Caco-2 (cell line): Measurements from ENCODE around the gene CCR5. TPM values are rescaled to one million over a fixed set of nuclear protein-coding genes. Genes with fewer than 3 reads are reported as not detected.

Experiments used
- BruUV-seq: library from RNA; stranded (reverse); fragments of 400-500 nt; replicated peaks from 2 replicates; lab custom pipeline; 2021; lab: Mats Ljungman, UMichigan
- CTCF ChIA-PET: fragments of 300-600 bp; sonication (Branson Sonifier 250); formaldehyde crosslinking; loops from one replicate; lab custom pipeline; 2022; ENCODE audit warnings: antibody characterized with exemption; lab: Charles Lee
- POLR2A ChIA-PET: fragments of 300-600 bp; sonication (Branson Sonifier 250); formaldehyde crosslinking; loops from one replicate; lab custom pipeline; 2022; ENCODE audit warnings: antibody characterized with exemption; lab: Charles Lee
- DNase-seq, 2 experiments: peaks; one replicate each; pipeline versions ENCODE4 v3.0.0 to v3.0.0-alpha.2; 2020 to 2022
- H3K27me3 ChIP-seq: replicated peaks from 2 replicates; pipeline ENCODE4 v1.6.0; 2011; ENCODE audit warnings: low read length; ENCODE audit not compliant: control insufficient read depth, insufficient read depth
- H3K36me3 ChIP-seq: 2 replicates; pipeline ENCODE4 v1.5.1; 2011; ENCODE audit warnings: low read length; ENCODE audit not compliant: control insufficient read depth, insufficient read depth
- H3K4me1 ChIP-seq: fragments of 250-450 bp; sonication (Bioruptor Pico); 2 replicates; pipeline ENCODE4 v1.5.1; 2020; ENCODE audit warnings: mild to moderate bottlenecking
- H3K4me3 ChIP-seq: 2 replicates; pipeline ENCODE4 v1.5.1; 2011; ENCODE audit warnings: low read depth, mild to moderate bottlenecking, control low read depth, low read length
- H3K9me3 ChIP-seq: fragments of 250-450 bp; sonication (Bioruptor Pico); 2 replicates; pipeline ENCODE4 v1.5.1; 2020; ENCODE audit warnings: mild to moderate bottlenecking, moderate library complexity
- H3K27ac Mint-ChIP-seq: one replicate; pipeline ENCODE4 v1.8.0; 2022; ENCODE audit warnings: mixed read lengths; ENCODE audit not compliant: unreplicated experiment
- H3K27me3 Mint-ChIP-seq: one replicate; pipeline ENCODE4 v1.8.0; 2022; ENCODE audit warnings: mixed read lengths; ENCODE audit not compliant: insufficient read depth, unreplicated experiment
- H3K36me3 Mint-ChIP-seq: one replicate; pipeline ENCODE4 v1.8.0; 2022; ENCODE audit warnings: mild to moderate bottlenecking, mixed read lengths; ENCODE audit not compliant: insufficient read depth, unreplicated experiment
- H3K4me1 Mint-ChIP-seq: one replicate; pipeline ENCODE4 v1.8.0; 2022; ENCODE audit warnings: low read depth, mixed read lengths; ENCODE audit not compliant: unreplicated experiment
- H3K4me3 Mint-ChIP-seq: one replicate; pipeline ENCODE4 v1.8.0; 2022; ENCODE audit warnings: mild to moderate bottlenecking, moderate library complexity, mixed read lengths; ENCODE audit not compliant: unreplicated experiment
- H3K9me3 Mint-ChIP-seq: one replicate; pipeline ENCODE4 v1.8.0; 2022; ENCODE audit warnings: mixed read lengths; ENCODE audit not compliant: unreplicated experiment
- intact Hi-C: fragments of 100-400 bp; cut with micrococcal nuclease; formaldehyde crosslinking; loops from one replicate; pipeline ENCODE4 v1.10.0; 2022; ENCODE audit not compliant: unreplicated experiment
- total RNA-seq: library from RNA; stranded (reverse); gene quantifications from 2 replicates; pipeline ENCODE4 v1.2.3, GENCODE V29; 2022
- TF ChIP-seq, protein P1 (sequence below), 2 experiments: fragments of 200-600 bp in 1 of 2; IDR thresholded peaks; 1 replicate in 1 of 2; 2 replicates in 1 of 2; pipeline versions ENCODE4 v1.5.1 to v1.8.0; 2011 to 2022; ENCODE audit warnings: antibody characterized with exemption in 1 of 2, control low read depth in 1 of 2, inconsistent platforms in 1 of 2, low read depth in 1 of 2, low read length in 1 of 2, mild to moderate bottlenecking in 1 of 2, moderate library complexity in 1 of 2; ENCODE audit not compliant: insufficient read depth in 1 of 2, severe bottlenecking in 1 of 2, unreplicated experiment in 1 of 2

CCR5 gene
- total RNA-seq, 1 experiment from 2014 or later: not detected

DNA sequence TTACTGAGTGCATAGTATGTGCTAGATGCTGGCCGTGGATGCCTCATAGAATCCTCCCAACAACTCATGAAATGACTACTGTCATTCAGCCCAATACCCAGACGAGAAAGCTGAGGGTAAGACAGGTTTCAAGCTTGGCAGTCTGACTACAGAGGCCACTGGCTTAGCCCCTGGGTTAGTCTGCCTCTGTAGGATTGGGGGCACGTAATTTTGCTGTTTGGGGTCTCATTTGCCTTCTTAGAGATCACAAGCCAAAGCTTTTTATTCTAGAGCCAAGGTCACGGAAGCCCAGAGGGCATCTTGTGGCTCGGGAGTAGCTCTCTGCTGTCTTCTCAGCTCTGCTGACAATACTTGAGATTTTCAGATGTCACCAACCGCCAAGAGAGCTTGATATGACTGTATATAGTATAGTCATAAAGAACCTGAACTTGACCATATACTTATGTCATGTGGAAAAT is 1.0 kb upstream of the CCR5 start:
- no peak overlapping the region for H3K4me3 Mint-ChIP-seq
- no peak for DNase-seq
- Histone ChIP-seq H3K36me3 (no peaks in the 10 kb centered on the region), H3K4me1 (peaks cover 14% of the 10 kb centered on the region; the same call in 1 of the 2 replicates), H3K4me3 (no peak overlapping the region), H3K9me3 (no peaks in the 10 kb centered on the region), H3K27me3 (no peaks in the 10 kb centered on the region)
- H3K27me3 Mint-ChIP-seq: peaks cover 4% of the 10 kb centered on the region
- no peaks in the 10 kb centered on the region for H3K36me3 Mint-ChIP-seq
- no peaks in the 10 kb centered on the region for H3K9me3 Mint-ChIP-seq
- BruUV-seq: no TSS peak
- intact Hi-C loops: loop anchor here (2.0 kb wide), 1 partner anchor 161 kb away; the partner anchor contains the start of gene CCR1
- TF ChIP-seq, protein P1, sequence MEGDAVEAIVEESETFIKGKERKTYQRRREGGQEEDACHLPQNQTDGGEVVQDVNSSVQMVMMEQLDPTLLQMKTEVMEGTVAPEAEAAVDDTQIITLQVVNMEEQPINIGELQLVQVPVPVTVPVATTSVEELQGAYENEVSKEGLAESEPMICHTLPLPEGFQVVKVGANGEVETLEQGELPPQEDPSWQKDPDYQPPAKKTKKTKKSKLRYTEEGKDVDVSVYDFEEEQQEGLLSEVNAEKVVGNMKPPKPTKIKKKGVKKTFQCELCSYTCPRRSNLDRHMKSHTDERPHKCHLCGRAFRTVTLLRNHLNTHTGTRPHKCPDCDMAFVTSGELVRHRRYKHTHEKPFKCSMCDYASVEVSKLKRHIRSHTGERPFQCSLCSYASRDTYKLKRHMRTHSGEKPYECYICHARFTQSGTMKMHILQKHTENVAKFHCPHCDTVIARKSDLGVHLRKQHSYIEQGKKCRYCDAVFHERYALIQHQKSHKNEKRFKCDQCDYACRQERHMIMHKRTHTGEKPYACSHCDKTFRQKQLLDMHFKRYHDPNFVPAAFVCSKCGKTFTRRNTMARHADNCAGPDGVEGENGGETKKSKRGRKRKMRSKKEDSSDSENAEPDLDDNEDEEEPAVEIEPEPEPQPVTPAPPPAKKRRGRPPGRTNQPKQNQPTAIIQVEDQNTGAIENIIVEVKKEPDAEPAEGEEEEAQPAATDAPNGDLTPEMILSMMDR (IDR thresholded peaks at IDR 0.05; ENCODE audit: insufficient read depth in 1 of 2, low read depth in 1 of 2, low read length in 1 of 2, severe bottlenecking in 1 of 2, unreplicated experiment in 1 of 2): no peak
- H3K27ac Mint-ChIP-seq: no peak overlapping the region
- ChIA-PET POLR2A (no interaction called here), CTCF (no interaction called here)
- peaks cover 14% of the 10 kb centered on the region for H3K4me1 Mint-ChIP-seq

DNA sequence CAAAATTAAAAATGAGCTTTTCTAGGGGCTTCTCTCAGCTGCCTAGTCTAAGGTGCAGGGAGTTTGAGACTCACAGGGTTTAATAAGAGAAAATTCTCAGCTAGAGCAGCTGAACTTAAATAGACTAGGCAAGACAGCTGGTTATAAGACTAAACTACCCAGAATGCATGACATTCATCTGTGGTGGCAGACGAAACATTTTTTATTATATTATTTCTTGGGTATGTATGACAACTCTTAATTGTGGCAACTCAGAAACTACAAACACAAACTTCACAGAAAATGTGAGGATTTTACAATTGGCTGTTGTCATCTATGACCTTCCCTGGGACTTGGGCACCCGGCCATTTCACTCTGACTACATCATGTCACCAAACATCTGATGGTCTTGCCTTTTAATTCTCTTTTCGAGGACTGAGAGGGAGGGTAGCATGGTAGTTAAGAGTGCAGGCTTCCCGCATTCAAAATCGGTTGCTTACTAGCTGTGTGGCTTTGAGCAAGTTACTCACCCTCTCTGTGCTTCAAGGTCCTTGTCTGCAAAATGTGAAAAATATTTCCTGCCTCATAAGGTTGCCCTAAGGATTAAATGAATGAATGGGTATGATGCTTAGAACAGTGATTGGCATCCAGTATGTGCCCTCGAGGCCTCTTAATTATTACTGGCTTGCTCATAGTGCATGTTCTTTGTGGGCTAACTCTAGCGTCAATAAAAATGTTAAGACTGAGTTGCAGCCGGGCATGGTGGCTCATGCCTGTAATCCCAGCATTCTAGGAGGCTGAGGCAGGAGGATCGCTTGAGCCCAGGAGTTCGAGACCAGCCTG is 984 bp downstream of the CCR5 start:
- Histone ChIP-seq H3K4me1 (peaks cover 14% of the 10 kb centered on the region; the same call in 1 of the 2 replicates), H3K9me3 (no peaks in the 10 kb centered on the region), H3K4me3 (no peak overlapping the region), H3K27me3 (no peaks in the 10 kb centered on the region), H3K36me3 (no peaks in the 10 kb centered on the region)
- Mint-ChIP-seq H3K4me1 (peaks cover 14% of the 10 kb centered on the region), H3K27ac (no peak overlapping the region), H3K27me3 (peaks cover 6% of the 10 kb centered on the region), H3K36me3 (no peaks in the 10 kb centered on the region), H3K4me3 (no peak overlapping the region), H3K9me3 (no peaks in the 10 kb centered on the region)
- intact Hi-C loops: loop anchor here (1.0 to 2.0 kb wide), 5 partner anchors 78 to 283 kb away; partner anchors contain the start of gene CCR1
- TF ChIP-seq, protein P1 (IDR thresholded peaks at IDR 0.05; ENCODE audit: insufficient read depth in 1 of 2, low read depth in 1 of 2, low read length in 1 of 2, severe bottlenecking in 1 of 2, unreplicated experiment in 1 of 2): no peak
- ChIA-PET CTCF (interaction anchor here (0.6 to 3.0 kb wide), 7 partner anchors 75 to 433 kb away, joined by 3 to 11 read pairs (median 4); partner anchors contain the start of gene CCR1), POLR2A (no interaction called here)
- no TSS peak for BruUV-seq
- DNase-seq: no peak

DNA sequence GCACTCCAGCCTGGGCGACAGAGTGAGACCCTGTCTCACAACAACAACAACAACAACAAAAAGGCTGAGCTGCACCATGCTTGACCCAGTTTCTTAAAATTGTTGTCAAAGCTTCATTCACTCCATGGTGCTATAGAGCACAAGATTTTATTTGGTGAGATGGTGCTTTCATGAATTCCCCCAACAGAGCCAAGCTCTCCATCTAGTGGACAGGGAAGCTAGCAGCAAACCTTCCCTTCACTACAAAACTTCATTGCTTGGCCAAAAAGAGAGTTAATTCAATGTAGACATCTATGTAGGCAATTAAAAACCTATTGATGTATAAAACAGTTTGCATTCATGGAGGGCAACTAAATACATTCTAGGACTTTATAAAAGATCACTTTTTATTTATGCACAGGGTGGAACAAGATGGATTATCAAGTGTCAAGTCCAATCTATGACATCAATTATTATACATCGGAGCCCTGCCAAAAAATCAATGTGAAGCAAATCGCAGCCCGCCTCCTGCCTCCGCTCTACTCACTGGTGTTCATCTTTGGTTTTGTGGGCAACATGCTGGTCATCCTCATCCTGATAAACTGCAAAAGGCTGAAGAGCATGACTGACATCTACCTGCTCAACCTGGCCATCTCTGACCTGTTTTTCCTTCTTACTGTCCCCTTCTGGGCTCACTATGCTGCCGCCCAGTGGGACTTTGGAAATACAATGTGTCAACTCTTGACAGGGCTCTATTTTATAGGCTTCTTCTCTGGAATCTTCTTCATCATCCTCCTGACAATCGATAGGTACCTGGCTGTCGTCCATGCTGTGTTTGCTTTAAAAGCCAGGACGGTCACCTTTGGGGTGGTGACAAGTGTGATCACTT is 2.0 kb downstream of the CCR5 start:
- Histone ChIP-seq H3K36me3 (no peaks in the 10 kb centered on the region), H3K27me3 (no peaks in the 10 kb centered on the region), H3K4me1 (peaks cover 14% of the 10 kb centered on the region; the same call in 1 of the 2 replicates), H3K9me3 (no peaks in the 10 kb centered on the region), H3K4me3 (no peak overlapping the region)
- Mint-ChIP-seq H3K27ac (no peak overlapping the region), H3K27me3 (peaks cover 6% of the 10 kb centered on the region), H3K9me3 (no peaks in the 10 kb centered on the region), H3K4me3 (no peak overlapping the region), H3K4me1 (peaks cover 14% of the 10 kb centered on the region), H3K36me3 (no peaks in the 10 kb centered on the region)
- ChIA-PET POLR2A (no interaction called here), CTCF (interaction anchor here (0.6 to 3.0 kb wide), 6 partner anchors 75 to 434 kb away, joined by 3 to 11 read pairs (median 4); no protein-coding TSS in a partner anchor)
- TF ChIP-seq, protein P1 (IDR thresholded peaks at IDR 0.05; ENCODE audit: insufficient read depth in 1 of 2, low read depth in 1 of 2, low read length in 1 of 2, severe bottlenecking in 1 of 2, unreplicated experiment in 1 of 2): peak; percentile 42 to 77
- BruUV-seq: no TSS peak
- peak in 1 of 2 experiments; percentile 33 for DNase-seq
- intact Hi-C loops: loop anchor here (1.0 to 2.0 kb wide), 4 partner anchors 79 to 284 kb away; no protein-coding TSS in a partner anchor
